Skeletal muscle satellite cell (primary cell): ENCODE results near the gene MMP25.
"Not testable (repeated sequence)": the region's sequence is repeated elsewhere in the genome, so short reads cannot be mapped to it uniquely, and the experiment has no call there.

Experiments
- H3K27me3 ChIP-seq: 2 replicates; pipeline ENCODE4 v1.7.0; 2013; ENCODE audit warnings: low read length; ENCODE audit not compliant: control insufficient read depth, insufficient read depth
- H3K36me3 ChIP-seq: 2 replicates; pipeline ENCODE4 v1.7.0; 2013; ENCODE audit warnings: mild to moderate bottlenecking, control low read depth, low read length; ENCODE audit not compliant: insufficient read depth
- H3K4me1 ChIP-seq: 2 replicates; pipeline ENCODE4 v1.7.0; 2013; ENCODE audit warnings: low read length; ENCODE audit not compliant: control insufficient read depth, insufficient read depth
- H3K4me2 ChIP-seq: 2 replicates; pipeline ENCODE4 v1.7.0; 2013; ENCODE audit warnings: mild to moderate bottlenecking, low read length
- H3K4me3 ChIP-seq: 2 replicates; pipeline ENCODE4 v1.7.0; 2013; ENCODE audit warnings: low read length
- H3K9ac ChIP-seq: 2 replicates; pipeline ENCODE4 v1.7.0; 2013; ENCODE audit warnings: mild to moderate bottlenecking, low read depth, low read length, moderate library complexity
- H3K9me3 ChIP-seq: replicated peaks from 2 replicates; pipeline ENCODE4 v1.7.0; 2013; ENCODE audit warnings: mild to moderate bottlenecking, control low read depth, low read length

MMP25 gene

GRCh38 chr16:3071655-3072054 is 25.3 kb downstream of the MMP25 start:
- Histone ChIP-seq H3K36me3 (no peaks in the 10 kb centered on the region), H3K9ac (no peak overlapping the region), H3K4me1 (no peaks in the 10 kb centered on the region), H3K4me2 (no peak overlapping the region), H3K27me3 (peaks cover 31% of the 10 kb centered on the region), H3K9me3 (no peaks in the 10 kb centered on the region), H3K4me3 (no peak overlapping the region)

- not testable (repeated sequence) for H3K4me2 ChIP-seq, H3K9me3 ChIP-seq, H3K36me3 ChIP-seq, H3K9ac ChIP-seq, H3K4me1 ChIP-seq, H3K4me3 ChIP-seq
- H3K27me3 ChIP-seq: peaks cover 36% of the 10 kb centered on the region
Observed at GRCh38 chr16:3072148-3072547, 25.8 kb downstream of the MMP25 start.

GRCh38 chr16:3072576-3073263 is 26.4 kb downstream of the MMP25 start:
- H3K9ac ChIP-seq, H3K9me3 ChIP-seq, H3K4me3 ChIP-seq, H3K4me1 ChIP-seq, H3K4me2 ChIP-seq, H3K36me3 ChIP-seq: not testable (repeated sequence)
- peaks cover 40% of the 10 kb centered on the region for H3K27me3 ChIP-seq

- no peaks in the 10 kb centered on the region for H3K4me1 ChIP-seq
- H3K4me3 ChIP-seq: no peak overlapping the region
- H3K36me3 ChIP-seq: no peaks in the 10 kb centered on the region
- no peak overlapping the region for H3K4me2 ChIP-seq
- no peak overlapping the region for H3K9ac ChIP-seq
- H3K27me3 ChIP-seq: peaks cover 41% of the 10 kb centered on the region
- no peaks in the 10 kb centered on the region for H3K9me3 ChIP-seq
Observed at GRCh38 chr16:3073448-3073847, 27.1 kb downstream of the MMP25 start.

- H3K9me3 ChIP-seq: no peaks in the 10 kb centered on the region
- H3K9ac ChIP-seq: no peak overlapping the region
- peaks cover 53% of the 10 kb centered on the region for H3K27me3 ChIP-seq
- H3K4me3 ChIP-seq: no peak overlapping the region
- H3K4me2 ChIP-seq: no peak overlapping the region
- no peaks in the 10 kb centered on the region for H3K36me3 ChIP-seq
- no peaks in the 10 kb centered on the region for H3K4me1 ChIP-seq
Observed at GRCh38 chr16:3074860-3075522, 28.6 kb downstream of the MMP25 start.

- Histone ChIP-seq H3K36me3 (no peaks in the 10 kb centered on the region), H3K27me3 (peaks cover 56% of the 10 kb centered on the region), H3K4me2 (no peak overlapping the region), H3K9me3 (no peaks in the 10 kb centered on the region), H3K4me3 (no peak overlapping the region), H3K4me1 (no peaks in the 10 kb centered on the region), H3K9ac (no peak overlapping the region)
Observed at GRCh38 chr16:3075523-3075915, 29.2 kb downstream of the MMP25 start.

- H3K9ac ChIP-seq, H3K36me3 ChIP-seq, H3K4me1 ChIP-seq, H3K4me2 ChIP-seq, H3K4me3 ChIP-seq, H3K9me3 ChIP-seq: not testable (repeated sequence)
- H3K27me3 ChIP-seq: peaks cover 60% of the 10 kb centered on the region
Observed at GRCh38 chr16:3075946-3076345, 29.6 kb downstream of the MMP25 start.

- no peaks in the 10 kb centered on the region for H3K4me1 ChIP-seq
- no peaks in the 10 kb centered on the region for H3K36me3 ChIP-seq
- peaks cover 56% of the 10 kb centered on the region for H3K27me3 ChIP-seq
- no peak overlapping the region for H3K4me3 ChIP-seq
- no peak overlapping the region for H3K9ac ChIP-seq
- H3K9me3 ChIP-seq: no peaks in the 10 kb centered on the region
- no peak overlapping the region for H3K4me2 ChIP-seq
Observed at GRCh38 chr16:3076577-3076976, 30.2 kb downstream of the MMP25 start.

- no peak overlapping the region for H3K9ac ChIP-seq
- H3K4me1 ChIP-seq: no peaks in the 10 kb centered on the region
- no peak overlapping the region for H3K4me2 ChIP-seq
- H3K27me3 ChIP-seq: peaks cover 46% of the 10 kb centered on the region
- no peaks in the 10 kb centered on the region for H3K36me3 ChIP-seq
- H3K9me3 ChIP-seq: no peaks in the 10 kb centered on the region
- H3K4me3 ChIP-seq: no peak overlapping the region
Observed at GRCh38 chr16:3080024-3080423, 33.7 kb downstream of the MMP25 start.

- H3K27me3 ChIP-seq: peaks cover 36% of the 10 kb centered on the region
- not testable (repeated sequence) for H3K4me3 ChIP-seq, H3K36me3 ChIP-seq, H3K4me2 ChIP-seq, H3K9ac ChIP-seq, H3K4me1 ChIP-seq, H3K9me3 ChIP-seq
Observed at GRCh38 chr16:3081957-3082356, 35.6 kb downstream of the MMP25 start.

GRCh38 chr16:3083408-3083807 is 37.0 kb downstream of the MMP25 start:
- H3K36me3 ChIP-seq, H3K4me1 ChIP-seq, H3K4me2 ChIP-seq, H3K9me3 ChIP-seq, H3K4me3 ChIP-seq, H3K9ac ChIP-seq: not testable (repeated sequence)
- H3K27me3 ChIP-seq: peaks cover 41% of the 10 kb centered on the region

- H3K36me3 ChIP-seq: no peaks in the 10 kb centered on the region
- H3K4me2 ChIP-seq: no peak overlapping the region
- H3K27me3 ChIP-seq: peaks cover 42% of the 10 kb centered on the region
- H3K9ac ChIP-seq: no peak overlapping the region
- no peaks in the 10 kb centered on the region for H3K9me3 ChIP-seq
- H3K4me1 ChIP-seq: no peaks in the 10 kb centered on the region
- no peak overlapping the region for H3K4me3 ChIP-seq
Observed at GRCh38 chr16:3084491-3084890, 38.1 kb downstream of the MMP25 start.
